PC-3 (cell line): ENCODE measurements around the gene IMPACT. TPM values are rescaled to one million over a fixed set of nuclear protein-coding genes. Genes with fewer than 3 reads are reported as not detected.
A peak's percentile ranks its signal among the peaks of the same experiment; 100 is the strongest.

Source experiments
- ATAC-seq: fragments of 200-7000 bp; cut with Tn5 transposase; 2 replicates; pipeline ENCODE4 v1.9.1; 2020; ENCODE audit warnings: mild to moderate bottlenecking, moderate library complexity
- BruUV-seq: library from RNA; stranded (reverse); fragments of 400-500 nt; replicated peaks from 2 replicates; lab custom pipeline; 2021; lab: Mats Ljungman, UMichigan
- CTCF ChIA-PET: fragments of 300-600 bp; sonication (Branson Sonifier 250); formaldehyde crosslinking; loops from one replicate; lab custom pipeline; 2022; ENCODE audit warnings: antibody characterized with exemption; lab: Charles Lee
- POLR2A ChIA-PET: fragments of 300-600 bp; sonication (Branson Sonifier 250); formaldehyde crosslinking; loops from one replicate; lab custom pipeline; 2022; ENCODE audit warnings: antibody characterized with exemption; ENCODE audit not compliant: unreplicated experiment; lab: Charles Lee
- DNase-seq: peaks from one replicate; pipeline ENCODE4 v3.0.0-alpha.2; 2015
- H2AFZ ChIP-seq: fragments of 300-600 bp; sonication (generic); 2 replicates; pipeline ENCODE4 v1.6.0; 2016; ENCODE audit warnings: antibody characterized with exemption, low read length
- H3F3A ChIP-seq: fragments of 300-600 bp; sonication (generic); one replicate; pipeline ENCODE4 v1.6.0; 2017; ENCODE audit warnings: antibody characterized with exemption, low read length, control low read depth, mild to moderate bottlenecking; ENCODE audit not compliant: unreplicated experiment
- H3K27ac ChIP-seq: fragments of 300-600 bp; sonication (generic); 2 replicates; pipeline ENCODE4 v1.5.1; 2016; ENCODE audit warnings: mild to moderate bottlenecking, low read length
- H3K27me3 ChIP-seq: fragments of 300-600 bp; sonication (generic); 2 replicates; pipeline ENCODE4 v1.6.1; 2016; ENCODE audit warnings: low read length, mixed read lengths
- H3K36me3 ChIP-seq: fragments of 300-600 bp; sonication (generic); 2 replicates; pipeline ENCODE4 v1.6.1; 2016; ENCODE audit warnings: low read depth, mixed run types, low read length, mixed read lengths
- H3K4me1 ChIP-seq: fragments of 300-600 bp; sonication (generic); 2 replicates; pipeline ENCODE4 v1.5.1; 2016; ENCODE audit warnings: low read length; ENCODE audit not compliant: insufficient read depth
- H3K4me2 ChIP-seq: fragments of 300-600 bp; sonication (generic); 2 replicates; pipeline ENCODE4 v1.6.0; 2016; ENCODE audit warnings: low read length
- H3K4me3 ChIP-seq: fragments of 300-600 bp; sonication (generic); 2 replicates; pipeline ENCODE4 v1.5.1; 2016; ENCODE audit warnings: mild to moderate bottlenecking, low read length, mixed read lengths
- H3K79me2 ChIP-seq: fragments of 300-600 bp; sonication (generic); 2 replicates; pipeline ENCODE4 v1.6.1; 2017; ENCODE audit warnings: low read length, mixed read lengths
- H3K9ac ChIP-seq: fragments of 300-600 bp; sonication (generic); 2 replicates; pipeline ENCODE4 v1.6.0; 2016; ENCODE audit warnings: mild to moderate bottlenecking, low read length
- H3K9me2 ChIP-seq: fragments of 300-600 bp; sonication (generic); replicated peaks from 2 replicates; pipeline ENCODE4 v1.6.1; 2016; ENCODE audit warnings: mixed run types, low read length, mixed read lengths
- H3K9me3 ChIP-seq: fragments of 300-600 bp; sonication (generic); 2 replicates; pipeline ENCODE4 v1.6.1; 2016; ENCODE audit warnings: low read length, mixed read lengths
- H4K20me1 ChIP-seq: fragments of 300-600 bp; sonication (generic); 2 replicates; pipeline ENCODE4 v1.6.1; 2016; ENCODE audit warnings: low read length, mixed read lengths
- EZH2 ChIP-seq: fragments of 300-600 bp; sonication (generic); IDR thresholded peaks from one replicate; pipeline ENCODE4 v1.6.1; 2017; ENCODE audit warnings: antibody characterized with exemption, mild to moderate bottlenecking, low read length; ENCODE audit not compliant: unreplicated experiment
- EZH2phosphoT487 ChIP-seq: fragments of 300-600 bp; sonication (generic); IDR thresholded peaks from 2 replicates; pipeline ENCODE4 v1.6.1; 2018; ENCODE audit warnings: mild to moderate bottlenecking, antibody characterized with exemption, low read length, borderline replicate concordance
- intact Hi-C: fragments of 100-400 bp; cut with micrococcal nuclease; formaldehyde crosslinking; loops from 2 replicates; pipeline ENCODE4 v1.9.0; 2023
- total RNA-seq: library from RNA; depleted of rRNA; stranded (reverse); fragments of >200 nt; gene quantifications from 2 replicates; pipeline ENCODE4 v1.2.3, GENCODE V29; 2014
- TF ChIP-seq, protein P1 (sequence below): fragments of 300-600 bp; sonication (generic); conservative IDR thresholded peaks from 2 replicates; pipeline ENCODE4 v1.5.1; 2017; ENCODE audit warnings: antibody characterized with exemption, low read depth, mild to moderate bottlenecking, low read length

Gene IMPACT
- total RNA-seq, 1 experiment from 2014 or later, result 19.9 TPM

DNA sequence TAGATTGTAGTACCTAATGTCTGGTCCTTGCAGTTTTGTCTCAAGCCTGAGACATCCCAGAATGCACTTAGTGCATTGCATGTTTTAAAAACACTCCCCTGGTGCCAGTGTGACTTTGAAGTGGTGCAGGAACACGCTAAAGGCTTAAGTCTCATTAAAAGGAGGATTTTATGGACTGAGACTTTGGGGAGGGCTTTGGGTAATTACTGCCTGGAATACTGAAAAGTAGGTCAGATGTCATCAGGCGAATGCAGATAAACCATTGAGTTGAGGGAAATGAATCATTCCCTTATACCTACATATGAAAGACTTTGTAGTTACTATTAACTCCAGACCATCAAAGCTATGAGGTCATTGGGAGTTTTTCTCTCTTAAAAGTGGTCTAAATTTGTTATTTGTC is 25.9 kb upstream of the IMPACT start:
- Histone ChIP-seq H3K4me2 (no peak overlapping the region), H3K27ac (no peak overlapping the region), H3K4me3 (no peak overlapping the region), H3F3A (no peaks in the 10 kb centered on the region), H3K79me2 (peaks cover 13% of the 10 kb centered on the region; the same call in 1 of the 2 replicates), H4K20me1 (no peaks in the 10 kb centered on the region), H3K9ac (no peak overlapping the region), H3K27me3 (no peaks in the 10 kb centered on the region), H3K4me1 (peaks cover 24% of the 10 kb centered on the region), H3K9me3 (no peaks in the 10 kb centered on the region), H2AFZ (no peak overlapping the region), H3K36me3 (no peaks in the 10 kb centered on the region), H3K9me2 (no peaks in the 10 kb centered on the region)
- TF ChIP-seq EZH2phosphoT487, result no peak
- no peak for TF ChIP-seq EZH2
- TF ChIP-seq, protein P1, sequence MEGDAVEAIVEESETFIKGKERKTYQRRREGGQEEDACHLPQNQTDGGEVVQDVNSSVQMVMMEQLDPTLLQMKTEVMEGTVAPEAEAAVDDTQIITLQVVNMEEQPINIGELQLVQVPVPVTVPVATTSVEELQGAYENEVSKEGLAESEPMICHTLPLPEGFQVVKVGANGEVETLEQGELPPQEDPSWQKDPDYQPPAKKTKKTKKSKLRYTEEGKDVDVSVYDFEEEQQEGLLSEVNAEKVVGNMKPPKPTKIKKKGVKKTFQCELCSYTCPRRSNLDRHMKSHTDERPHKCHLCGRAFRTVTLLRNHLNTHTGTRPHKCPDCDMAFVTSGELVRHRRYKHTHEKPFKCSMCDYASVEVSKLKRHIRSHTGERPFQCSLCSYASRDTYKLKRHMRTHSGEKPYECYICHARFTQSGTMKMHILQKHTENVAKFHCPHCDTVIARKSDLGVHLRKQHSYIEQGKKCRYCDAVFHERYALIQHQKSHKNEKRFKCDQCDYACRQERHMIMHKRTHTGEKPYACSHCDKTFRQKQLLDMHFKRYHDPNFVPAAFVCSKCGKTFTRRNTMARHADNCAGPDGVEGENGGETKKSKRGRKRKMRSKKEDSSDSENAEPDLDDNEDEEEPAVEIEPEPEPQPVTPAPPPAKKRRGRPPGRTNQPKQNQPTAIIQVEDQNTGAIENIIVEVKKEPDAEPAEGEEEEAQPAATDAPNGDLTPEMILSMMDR, result no peak
- ChIA-PET CTCF (no interaction called here), POLR2A (no interaction called here)
- BruUV-seq, result no TSS peak
- ATAC-seq (no peak), DNase-seq (no peak)
- intact Hi-C loops, result no loop called here

- H3K27me3 ChIP-seq, result no peaks in the 10 kb centered on the region
- TF ChIP-seq EZH2phosphoT487, result no peak
- TF ChIP-seq, protein P1, result peak; percentile 46; the same call in 1 of the 2 replicates
- no peak overlapping the region for H3K4me3 ChIP-seq
- no peaks in the 10 kb centered on the region for H4K20me1 ChIP-seq
- ATAC-seq (no peak), DNase-seq (no peak)
- H3F3A ChIP-seq, result no peaks in the 10 kb centered on the region
- H3K27ac ChIP-seq, result no peak overlapping the region
- H3K79me2 ChIP-seq, result no peaks in the 10 kb centered on the region
- ChIA-PET CTCF (no interaction called here), POLR2A (no interaction called here)
- no peaks in the 10 kb centered on the region for H3K36me3 ChIP-seq
- no peaks in the 10 kb centered on the region for H3K9me3 ChIP-seq
- BruUV-seq, result no TSS peak
- no peak overlapping the region for H2AFZ ChIP-seq
- intact Hi-C loops, result no loop called here
- peaks cover 17% of the 10 kb centered on the region for H3K4me1 ChIP-seq
- H3K9ac ChIP-seq, result no peak overlapping the region
- H3K9me2 ChIP-seq, result no peaks in the 10 kb centered on the region
- no peak overlapping the region for H3K4me2 ChIP-seq
Observed at GRCh38 chr18:24402209-24402785, 24.2 kb upstream of the IMPACT start.

- Histone ChIP-seq H3K9me3 (no peaks in the 10 kb centered on the region), H3K9ac (no peak overlapping the region), H3K4me2 (no peak overlapping the region), H3K4me3 (no peak overlapping the region), H3K9me2 (no peaks in the 10 kb centered on the region), H3K79me2 (no peaks in the 10 kb centered on the region), H3F3A (no peaks in the 10 kb centered on the region), H2AFZ (no peak overlapping the region), H4K20me1 (no peaks in the 10 kb centered on the region), H3K27ac (no peak overlapping the region), H3K4me1 (peaks cover 15% of the 10 kb centered on the region), H3K36me3 (no peaks in the 10 kb centered on the region), H3K27me3 (no peaks in the 10 kb centered on the region)
- POLR2A ChIA-PET, result no interaction called here
- DNase-seq (no peak), ATAC-seq (no peak)
- intact Hi-C loops, result no loop called here
- TF ChIP-seq EZH2, result no peak
- TF ChIP-seq EZH2phosphoT487, result no peak
- TF ChIP-seq, protein P1, result no peak
- no TSS peak for BruUV-seq
- CTCF ChIA-PET, result no interaction called here
Observed at GRCh38 chr18:24403076-24403475, 23.4 kb upstream of the IMPACT start.
